Measurements from ENCODE around the gene FBLN1. TPM values are rescaled to one million over a fixed set of nuclear protein-coding genes. Genes with fewer than 3 reads are reported as not detected.

The FBLN1 gene
- total RNA-seq, 1 donor from 2014 or later: 0.40 TPM

GRCh38 chr22:45503050-45503815 lies 550 bp downstream of the FBLN1 start:
- no peak for DNase-seq (ENCODE audit: low read depth in 2 of 2)

DNA sequence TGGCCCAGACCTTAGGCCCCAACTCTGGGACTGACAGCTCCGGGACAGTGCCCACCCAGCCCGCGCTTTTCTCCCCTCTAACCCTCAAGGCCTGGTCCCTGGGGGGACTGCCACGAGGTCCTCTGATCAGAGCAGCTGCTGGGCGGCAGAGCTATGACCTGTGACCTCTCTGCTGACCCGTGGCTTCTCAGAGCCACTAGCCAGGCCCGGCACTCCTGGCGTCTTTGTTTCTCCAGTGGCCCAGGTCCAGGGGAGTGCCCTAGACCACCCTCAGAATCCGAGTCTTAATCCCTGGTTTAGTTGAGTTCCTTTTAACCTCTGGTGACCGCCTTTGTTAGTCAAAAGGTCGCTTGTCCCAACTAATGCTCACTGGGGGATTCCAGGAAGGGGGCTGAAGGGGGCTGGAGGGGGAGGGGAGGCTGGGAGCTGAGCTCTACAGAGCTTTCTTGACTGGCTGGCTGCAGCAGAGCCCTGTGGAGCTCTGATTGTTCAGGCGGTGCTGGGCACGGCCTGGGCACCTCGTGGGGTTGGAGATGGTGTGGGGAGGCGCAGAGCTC lies 1.2 kb downstream of the FBLN1 start:
- no peak for DNase-seq (ENCODE audit: low read depth in 2 of 2)

- no peak for DNase-seq (ENCODE audit: low read depth in 2 of 2)
Measured at GRCh38 chr22:45504373-45505341, 2.0 kb downstream of the FBLN1 start.

DNA sequence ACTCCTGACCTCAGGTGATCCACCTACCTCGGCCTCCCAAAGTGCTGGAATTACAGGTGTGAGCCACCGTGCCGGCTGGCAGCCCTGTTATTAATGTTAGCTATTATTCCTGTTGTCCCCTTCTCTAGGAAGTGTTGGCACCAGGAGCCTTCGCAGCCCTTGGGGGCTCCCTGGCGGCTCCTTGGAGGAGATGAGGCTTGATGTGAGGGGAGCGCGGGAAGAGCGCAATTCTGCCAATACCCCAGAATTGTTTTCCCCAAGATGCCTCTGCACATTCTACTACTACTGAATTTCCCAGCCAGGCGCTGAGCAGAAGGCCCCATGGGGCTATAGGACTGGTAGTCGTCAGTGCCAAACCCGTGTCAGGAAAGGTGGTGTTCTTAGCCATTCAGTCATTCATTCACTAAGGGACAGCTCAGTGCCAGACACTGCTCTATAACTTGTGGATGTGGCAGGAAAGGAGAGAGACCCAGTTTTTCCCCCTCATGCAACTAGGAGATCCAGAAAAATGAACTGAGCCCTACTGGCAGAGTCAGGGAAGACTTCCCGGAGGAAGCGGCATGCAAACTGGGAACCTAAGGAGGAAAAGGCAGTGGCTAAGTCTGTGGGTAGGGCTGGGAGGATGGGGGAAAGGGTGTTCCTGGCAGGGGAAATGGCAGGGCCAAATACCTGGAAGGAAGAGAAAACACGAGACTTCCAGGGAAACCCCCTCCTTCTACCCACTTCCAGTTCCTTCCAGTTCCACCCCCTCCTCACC lies 3.5 kb downstream of the FBLN1 start:
- no peak for DNase-seq (ENCODE audit: low read depth in 2 of 2)

GRCh38 chr22:45506816-45507360 lies 4.2 kb downstream of the FBLN1 start:
- DNase-seq (ENCODE audit: low read depth in 2 of 2): no peak

DNA sequence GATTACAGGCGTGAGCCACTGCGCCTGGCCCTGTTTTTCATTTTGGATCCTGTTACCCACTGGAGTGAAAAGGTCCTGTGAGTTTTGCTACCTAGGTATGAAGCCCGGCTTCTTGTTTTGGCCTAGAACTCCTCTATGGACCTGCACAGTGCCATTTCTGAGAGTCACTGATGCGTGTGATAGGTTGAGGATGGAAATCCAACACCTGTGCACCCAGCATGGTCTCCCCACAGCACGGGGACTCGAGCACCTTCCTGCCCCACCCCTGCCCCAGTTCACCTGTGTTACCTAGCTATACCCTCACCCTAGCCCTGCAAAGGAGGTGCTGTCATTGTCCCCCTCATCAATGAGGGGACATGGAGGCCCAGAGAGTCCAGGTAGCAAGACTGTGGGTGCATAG lies 5.1 kb downstream of the FBLN1 start:
- DNase-seq (ENCODE audit: low read depth in 2 of 2): no peak

DNA sequence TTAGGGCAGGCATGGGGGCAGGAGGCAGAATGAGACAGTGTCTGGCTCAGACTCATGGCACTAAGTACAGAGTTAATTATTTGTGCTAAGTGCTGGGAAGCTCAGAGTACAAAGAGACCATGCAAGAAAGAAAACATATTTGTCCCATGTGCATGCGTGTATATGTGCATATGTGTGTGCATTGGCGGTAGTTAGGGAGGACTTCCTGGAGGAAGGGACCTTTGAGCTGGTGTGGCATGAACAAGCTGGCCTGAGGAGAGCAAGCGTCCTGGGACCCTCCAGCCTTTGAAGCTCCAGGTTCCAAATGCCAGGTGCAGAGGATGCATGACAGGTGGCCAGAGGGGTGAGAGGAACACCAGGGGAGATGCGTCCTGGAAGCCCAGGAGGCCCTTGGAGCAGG lies 6.1 kb downstream of the FBLN1 start:
- DNase-seq (ENCODE audit: low read depth in 2 of 2): no peak

GRCh38 chr22:45510376-45511232 lies 7.9 kb downstream of the FBLN1 start:
- DNase-seq (ENCODE audit: low read depth in 2 of 2): no peak

GRCh38 chr22:45511847-45512261 lies 9.2 kb downstream of the FBLN1 start:
- DNase-seq (ENCODE audit: low read depth in 2 of 2): no peak

- no peak for DNase-seq (ENCODE audit: low read depth in 2 of 2)
Measured at GRCh38 chr22:45512363-45512762, 9.7 kb downstream of the FBLN1 start.

- no peak for DNase-seq (ENCODE audit: low read depth in 2 of 2)
Measured at GRCh38 chr22:45515676-45516075, 13.0 kb downstream of the FBLN1 start.

GRCh38 chr22:45516163-45516562 lies 13.5 kb downstream of the FBLN1 start:
- DNase-seq (ENCODE audit: low read depth in 2 of 2): no peak

DNA sequence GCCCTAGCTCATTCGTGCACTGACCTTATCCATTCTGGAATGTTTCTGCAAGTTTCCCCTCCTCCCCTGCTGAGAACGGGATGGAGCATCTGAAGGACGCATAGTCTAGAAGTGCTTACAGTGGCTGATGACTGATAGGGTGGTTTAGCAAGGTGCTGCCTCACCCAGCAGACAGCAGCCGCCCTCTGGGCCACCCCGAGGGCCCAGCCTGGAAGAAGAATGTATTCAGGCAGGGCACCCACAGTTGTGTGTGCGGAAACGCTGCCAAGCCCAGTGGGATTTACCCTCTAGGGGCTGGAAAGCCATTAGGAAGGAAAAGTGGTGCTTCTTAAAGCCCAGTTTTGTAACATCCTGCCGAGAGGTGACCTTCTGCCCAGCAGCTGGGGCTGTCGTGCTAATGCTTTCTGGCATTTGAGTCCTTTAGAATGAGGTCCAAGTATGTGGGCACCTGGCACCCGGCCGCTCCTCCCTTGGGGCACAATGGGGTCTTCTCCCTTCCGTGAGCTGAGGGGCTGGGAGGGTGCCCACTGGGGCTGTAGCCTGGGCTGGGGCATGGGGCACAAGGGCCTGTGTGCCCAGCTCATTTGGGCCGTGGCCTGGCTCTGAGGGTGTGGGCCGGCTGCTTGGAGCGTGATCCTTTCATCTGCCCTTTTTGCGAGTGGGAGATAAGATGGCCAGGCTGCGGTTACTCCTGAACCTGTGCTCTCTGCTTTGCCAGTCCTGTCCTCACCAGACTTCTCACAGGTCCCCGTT lies 14.4 kb downstream of the FBLN1 start:
- no peak for DNase-seq (ENCODE audit: low read depth in 2 of 2)

DNA sequence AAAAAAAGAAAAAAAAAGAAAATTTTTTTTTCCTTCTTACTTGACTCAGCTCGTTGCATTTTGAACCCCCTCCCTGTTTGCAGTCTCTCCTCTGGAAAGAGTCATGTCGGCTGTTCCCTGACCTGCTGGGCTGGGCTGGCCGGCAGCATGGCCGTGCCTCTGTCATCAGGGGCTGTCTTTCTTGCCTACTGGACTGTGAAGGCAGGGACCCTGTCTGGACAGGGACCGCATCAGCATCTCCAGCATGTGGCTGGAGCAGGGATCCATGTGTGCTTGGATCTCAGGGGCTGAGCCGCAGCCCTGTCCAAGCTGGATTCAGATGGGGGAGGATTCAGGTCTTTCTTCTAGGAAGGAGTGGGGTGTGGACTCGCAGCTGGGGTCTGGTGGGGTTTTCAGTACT lies 15.5 kb downstream of the FBLN1 start:
- DNase-seq (ENCODE audit: low read depth in 2 of 2): no peak

DNA sequence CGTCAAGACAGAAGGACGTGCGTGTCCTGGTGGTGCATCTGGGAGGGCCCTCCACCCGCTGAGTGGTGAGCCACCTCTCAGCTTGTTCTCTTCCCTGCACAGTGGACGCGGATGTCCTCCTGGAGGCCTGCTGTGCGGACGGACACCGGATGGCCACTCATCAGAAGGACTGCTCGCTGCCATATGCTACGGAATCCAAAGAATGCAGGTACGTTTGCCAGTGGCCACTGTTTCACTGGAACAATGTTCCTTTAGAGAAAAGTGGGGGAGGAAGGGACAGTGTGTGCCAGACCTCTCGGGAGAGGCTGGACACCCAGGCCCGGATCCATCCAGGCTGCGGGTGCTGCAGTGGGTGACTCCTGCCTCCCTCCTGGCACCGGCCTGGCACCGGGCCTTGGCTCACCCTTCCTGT lies 15.9 kb downstream of the FBLN1 start:
- no peak for DNase-seq (ENCODE audit: low read depth in 2 of 2)

GRCh38 chr22:45521178-45521577 lies 18.5 kb downstream of the FBLN1 start:
- no peak for DNase-seq (ENCODE audit: low read depth in 2 of 2)

- no peak for DNase-seq (ENCODE audit: low read depth in 2 of 2)
Measured at GRCh38 chr22:45522462-45522861, 19.8 kb downstream of the FBLN1 start.

DNA sequence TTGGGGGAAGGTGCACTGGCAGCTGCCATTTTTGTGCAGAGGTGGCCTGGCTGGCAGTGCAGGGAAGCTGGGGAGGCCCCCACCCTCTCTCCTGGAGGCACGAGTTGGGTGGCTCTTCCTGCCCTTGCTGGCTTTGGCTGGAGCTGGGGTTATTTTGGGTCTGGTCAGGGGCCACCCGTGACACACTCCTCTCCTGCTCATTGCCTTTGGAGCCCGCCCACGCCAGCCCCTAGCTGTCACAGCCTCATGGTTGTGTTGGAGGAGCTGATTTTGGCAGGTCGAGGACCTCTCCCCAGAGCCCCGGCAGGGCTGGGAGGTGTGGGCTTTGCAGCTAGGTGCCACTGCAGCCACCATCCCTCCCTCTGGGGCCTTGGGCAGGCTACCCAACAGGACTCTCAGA lies 21.5 kb downstream of the FBLN1 start:
- no peak for DNase-seq (ENCODE audit: low read depth in 2 of 2)

DNA sequence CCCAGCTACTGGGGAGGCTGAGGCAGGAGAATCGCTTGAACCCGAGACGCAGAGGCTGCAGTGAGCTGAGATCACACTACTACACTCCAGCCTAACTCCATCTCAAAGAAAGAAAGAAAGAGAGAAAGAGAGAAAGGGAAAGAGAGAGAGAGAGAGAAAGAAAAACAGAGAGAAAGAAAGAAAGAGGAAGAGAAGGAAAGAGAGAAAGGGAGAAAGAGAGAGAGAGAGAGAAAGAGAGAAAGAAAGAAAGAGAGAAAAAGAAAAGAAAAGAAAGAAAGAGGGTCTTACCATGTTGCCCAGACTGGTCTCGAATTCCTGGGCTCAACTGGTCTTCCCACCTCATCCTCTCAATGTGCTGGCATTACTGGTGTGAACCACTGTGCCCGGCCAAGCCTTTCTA lies 22.3 kb downstream of the FBLN1 start:
- DNase-seq (ENCODE audit: low read depth in 2 of 2): no peak

DNA sequence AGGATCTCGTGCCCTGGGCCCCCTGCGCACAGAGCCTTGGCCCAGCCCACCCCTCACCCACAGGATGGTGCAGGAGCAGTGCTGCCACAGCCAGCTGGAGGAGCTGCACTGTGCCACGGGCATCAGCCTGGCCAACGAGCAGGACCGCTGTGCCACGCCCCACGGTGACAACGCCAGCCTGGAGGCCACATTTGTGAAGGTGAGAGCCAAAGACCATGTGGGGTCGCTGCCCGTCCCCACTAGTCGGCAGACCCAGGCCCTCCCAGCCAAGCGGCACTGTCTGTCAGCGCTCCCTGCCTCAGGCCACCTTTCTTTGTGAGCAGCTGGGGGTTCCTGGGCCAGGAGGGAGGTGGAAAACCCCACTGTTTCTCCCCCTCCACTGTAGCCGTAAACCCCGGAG lies 22.8 kb downstream of the FBLN1 start:
- no peak for DNase-seq (ENCODE audit: low read depth in 2 of 2)
